ENCODE measurements around the gene HS6ST3.

- TF ChIP-seq, protein P1, sequence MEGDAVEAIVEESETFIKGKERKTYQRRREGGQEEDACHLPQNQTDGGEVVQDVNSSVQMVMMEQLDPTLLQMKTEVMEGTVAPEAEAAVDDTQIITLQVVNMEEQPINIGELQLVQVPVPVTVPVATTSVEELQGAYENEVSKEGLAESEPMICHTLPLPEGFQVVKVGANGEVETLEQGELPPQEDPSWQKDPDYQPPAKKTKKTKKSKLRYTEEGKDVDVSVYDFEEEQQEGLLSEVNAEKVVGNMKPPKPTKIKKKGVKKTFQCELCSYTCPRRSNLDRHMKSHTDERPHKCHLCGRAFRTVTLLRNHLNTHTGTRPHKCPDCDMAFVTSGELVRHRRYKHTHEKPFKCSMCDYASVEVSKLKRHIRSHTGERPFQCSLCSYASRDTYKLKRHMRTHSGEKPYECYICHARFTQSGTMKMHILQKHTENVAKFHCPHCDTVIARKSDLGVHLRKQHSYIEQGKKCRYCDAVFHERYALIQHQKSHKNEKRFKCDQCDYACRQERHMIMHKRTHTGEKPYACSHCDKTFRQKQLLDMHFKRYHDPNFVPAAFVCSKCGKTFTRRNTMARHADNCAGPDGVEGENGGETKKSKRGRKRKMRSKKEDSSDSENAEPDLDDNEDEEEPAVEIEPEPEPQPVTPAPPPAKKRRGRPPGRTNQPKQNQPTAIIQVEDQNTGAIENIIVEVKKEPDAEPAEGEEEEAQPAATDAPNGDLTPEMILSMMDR (IDR thresholded peaks at IDR 0.05; ENCODE audit: poor library complexity), result no peak
- TF ChIP-seq EZH2 (IDR thresholded peaks at IDR 0.05; ENCODE audit: borderline replicate concordance), result no peak
Observed at GRCh38 chr13:96284971-96285370, 195.1 kb downstream of the HS6ST3 start.

Data from hepatocyte (in vitro differentiated cells).